ENCODE measurements around the gene TAS2R46.
A peak's percentile ranks its signal among the peaks of the same experiment; 100 is the strongest.
"Not testable (repeated sequence)": the region's sequence is repeated elsewhere in the genome, so short reads cannot be mapped to it uniquely, and the experiment has no call there.

TAS2R46 gene

GRCh38 chr12:11062194-11062593 is at the start of gene TAS2R46:
Gene TAS2R46 (minus strand): TSS chr12:11062294. CDS start chr12:11062294, 0 bp downstream.
- not testable (repeated sequence) for DNase-seq (ENCODE audit: low read depth)

GRCh38 chr12:11111213-11111612 is 49.1 kb upstream of the TAS2R46 start:
- DNase-seq (ENCODE audit: low read depth): not testable (repeated sequence)

- no peak for DNase-seq (ENCODE audit: low read depth)
These were observed 46.8 kb upstream of the TAS2R46 start for GRCh38 chr12:11108862-11109261.

GRCh38 chr12:11107719-11108118 is 45.6 kb upstream of the TAS2R46 start:
- DNase-seq (ENCODE audit: low read depth): no peak

GRCh38 chr12:11106288-11106687 is 44.2 kb upstream of the TAS2R46 start:
- DNase-seq (ENCODE audit: low read depth): no peak

GRCh38 chr12:11105546-11105945 is 43.5 kb upstream of the TAS2R46 start:
- no peak for DNase-seq (ENCODE audit: low read depth)

GRCh38 chr12:11094910-11095309 is 32.8 kb upstream of the TAS2R46 start:
- not testable (repeated sequence) for DNase-seq (ENCODE audit: low read depth)

- DNase-seq (ENCODE audit: low read depth): no peak
These were observed 30.0 kb upstream of the TAS2R46 start, which contains the start of gene TAS2R43 for GRCh38 chr12:11092128-11092527. Gene TAS2R43 (minus strand): TSS chr12:11092313. CDS start chr12:11092229, 84 bp downstream.

GRCh38 chr12:11089246-11089645 is 27.2 kb upstream of the TAS2R46 start:
- no peak for DNase-seq (ENCODE audit: low read depth)

- DNase-seq (ENCODE audit: low read depth): peak; percentile 78
These were observed 23.3 kb upstream of the TAS2R46 start for GRCh38 chr12:11085419-11085818.

GRCh38 chr12:11081987-11082386 is 19.9 kb upstream of the TAS2R46 start:
- no peak for DNase-seq (ENCODE audit: low read depth)

GRCh38 chr12:11078246-11078645 is 16.2 kb upstream of the TAS2R46 start:
- DNase-seq (ENCODE audit: low read depth): no peak

GRCh38 chr12:11075642-11076041 is 13.5 kb upstream of the TAS2R46 start:
- DNase-seq (ENCODE audit: low read depth): no peak

- no peak for DNase-seq (ENCODE audit: low read depth)
These were observed 9.3 kb upstream of the TAS2R46 start for GRCh38 chr12:11071414-11071813.

GRCh38 chr12:11070999-11071398 is 8.9 kb upstream of the TAS2R46 start:
- DNase-seq (ENCODE audit: low read depth): no peak

GRCh38 chr12:11069854-11070365 is 7.8 kb upstream of the TAS2R46 start:
- DNase-seq (ENCODE audit: low read depth): no peak

GRCh38 chr12:11067514-11067913 is 5.4 kb upstream of the TAS2R46 start:
- DNase-seq (ENCODE audit: low read depth): peak; percentile 31

- DNase-seq (ENCODE audit: low read depth): peak; percentile 46
These were observed 2.3 kb downstream of the TAS2R46 start for GRCh38 chr12:11059784-11060183.

GRCh38 chr12:11059041-11059440 is 3.1 kb downstream of the TAS2R46 start:
- DNase-seq (ENCODE audit: low read depth): no peak

GRCh38 chr12:11055306-11055705 is 6.8 kb downstream of the TAS2R46 start:
- DNase-seq (ENCODE audit: low read depth): no peak

- not testable (repeated sequence) for DNase-seq (ENCODE audit: low read depth)
These were observed 12.1 kb downstream of the TAS2R46 start for GRCh38 chr12:11049806-11050531.

- DNase-seq (ENCODE audit: low read depth): not testable (repeated sequence)
These were observed 20.7 kb downstream of the TAS2R46 start for GRCh38 chr12:11041366-11041765.

- DNase-seq (ENCODE audit: low read depth): peak; percentile 11
These were observed 21.9 kb downstream of the TAS2R46 start for GRCh38 chr12:11040162-11040561.

GRCh38 chr12:11039171-11039570 is 22.9 kb downstream of the TAS2R46 start:
- no peak for DNase-seq (ENCODE audit: low read depth)

All from iris pigment epithelial cell (primary cell).